Activated naive CD8-positive, alpha-beta T cell treated with anti-CD3 and anti-CD28 coated beads, Interleukin-2, amount 10 ng/mL, durations not matched to agents 7 days and 5 days (primary cell): ENCODE results near the gene PTRHD1. TPM values are rescaled to one million over a fixed set of nuclear protein-coding genes. Genes with fewer than 3 reads are reported as not detected.

Source experiments
- ATAC-seq: fragments of 150-1000 bp; cut with Tn5 transposase; one replicate; pipeline ENCODE4 v1.10.0; 2021; ENCODE audit warnings: low read depth, moderate library complexity
- POLR2A ChIA-PET: fragments of 350-600 bp; sonication (Branson Sonifier 250); formaldehyde crosslinking; loops from one replicate; lab custom pipeline; 2021; ENCODE audit warnings: antibody characterized with exemption; lab: Charles Lee
- DNase-seq: peaks from one replicate; pipeline ENCODE4 v3.0.0; 2021
- H3K27ac Mint-ChIP-seq: one replicate; pipeline ENCODE4 v1.8.0; 2022; ENCODE audit warnings: mild to moderate bottlenecking, mixed read lengths
- H3K27me3 Mint-ChIP-seq: one replicate; pipeline ENCODE4 v1.8.0; 2022; ENCODE audit warnings: mild to moderate bottlenecking, moderate library complexity, mixed read lengths
- H3K36me3 Mint-ChIP-seq: one replicate; pipeline ENCODE4 v1.8.0; 2021; ENCODE audit warnings: mild to moderate bottlenecking, mixed read lengths
- H3K4me1 Mint-ChIP-seq: one replicate; pipeline ENCODE4 v1.8.0; 2021; ENCODE audit warnings: mixed read lengths
- H3K4me3 Mint-ChIP-seq: one replicate; pipeline ENCODE4 v1.8.0; 2022; ENCODE audit warnings: mild to moderate bottlenecking, moderate library complexity, mixed read lengths
- H3K9me3 Mint-ChIP-seq: one replicate; pipeline ENCODE4 v1.8.0; 2021; ENCODE audit warnings: mixed read lengths
- total RNA-seq, 2 experiments: library from RNA; stranded (reverse); gene quantifications; one replicate each; pipeline ENCODE4 v1.2.3, GENCODE V29; 2021

PTRHD1 gene
- total RNA-seq, 2 experiments from 2014 or later = 17.3 to 19.8 TPM

DNA sequence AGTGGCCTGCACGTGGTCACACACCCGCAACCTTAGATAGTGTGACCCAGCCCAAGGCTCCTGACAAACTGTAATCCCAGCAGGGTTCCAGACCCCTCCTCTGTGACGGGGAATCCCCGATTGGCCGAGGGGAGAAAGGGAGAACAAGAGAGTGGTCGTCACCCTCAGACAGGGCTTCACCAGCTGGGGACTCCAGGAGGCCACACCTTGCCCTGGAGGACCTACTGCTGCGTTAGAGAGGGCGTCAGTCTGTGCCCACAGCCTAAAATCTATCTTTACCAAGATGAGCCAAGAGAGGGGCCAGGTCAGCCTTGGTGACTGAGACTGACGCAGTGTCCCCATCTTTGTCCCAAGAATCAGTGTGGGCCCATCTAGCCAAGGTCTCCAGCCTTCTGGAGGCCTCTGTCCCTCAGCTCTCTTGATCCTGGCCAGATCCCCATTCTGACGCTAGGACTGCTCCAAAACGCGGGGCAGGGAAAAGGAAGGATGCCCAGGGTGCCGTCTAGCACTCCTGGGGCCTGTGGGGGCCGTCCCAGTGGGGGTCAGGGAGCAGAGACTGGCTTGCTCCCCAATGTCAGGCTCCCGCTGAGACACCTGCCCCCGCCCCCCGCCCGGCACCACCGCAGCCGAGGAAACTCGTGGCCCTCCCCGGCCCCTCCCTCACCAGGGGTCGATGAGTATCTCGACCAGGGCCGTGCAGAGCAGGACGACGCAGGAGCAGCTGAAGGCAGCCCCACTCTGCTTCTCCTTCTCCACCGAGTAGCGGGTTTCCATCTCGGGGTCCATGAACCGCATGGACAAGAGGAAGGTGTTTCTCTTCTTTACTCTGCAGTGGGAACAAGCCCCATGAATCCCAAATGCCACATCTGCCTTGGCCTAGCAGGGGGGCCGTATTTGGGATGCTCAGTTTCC lies 40.9 kb upstream of the PTRHD1 start:
- no peak for ATAC-seq
- no peak for DNase-seq
- Mint-ChIP-seq H3K4me3 (no peak overlapping the region), H3K36me3 (peaks cover 10% of the 10 kb centered on the region), H3K27ac (no peak overlapping the region), H3K9me3 (no peaks in the 10 kb centered on the region), H3K4me1 (no peaks in the 10 kb centered on the region), H3K27me3 (no peaks in the 10 kb centered on the region)
- POLR2A ChIA-PET = no interaction called here

DNA sequence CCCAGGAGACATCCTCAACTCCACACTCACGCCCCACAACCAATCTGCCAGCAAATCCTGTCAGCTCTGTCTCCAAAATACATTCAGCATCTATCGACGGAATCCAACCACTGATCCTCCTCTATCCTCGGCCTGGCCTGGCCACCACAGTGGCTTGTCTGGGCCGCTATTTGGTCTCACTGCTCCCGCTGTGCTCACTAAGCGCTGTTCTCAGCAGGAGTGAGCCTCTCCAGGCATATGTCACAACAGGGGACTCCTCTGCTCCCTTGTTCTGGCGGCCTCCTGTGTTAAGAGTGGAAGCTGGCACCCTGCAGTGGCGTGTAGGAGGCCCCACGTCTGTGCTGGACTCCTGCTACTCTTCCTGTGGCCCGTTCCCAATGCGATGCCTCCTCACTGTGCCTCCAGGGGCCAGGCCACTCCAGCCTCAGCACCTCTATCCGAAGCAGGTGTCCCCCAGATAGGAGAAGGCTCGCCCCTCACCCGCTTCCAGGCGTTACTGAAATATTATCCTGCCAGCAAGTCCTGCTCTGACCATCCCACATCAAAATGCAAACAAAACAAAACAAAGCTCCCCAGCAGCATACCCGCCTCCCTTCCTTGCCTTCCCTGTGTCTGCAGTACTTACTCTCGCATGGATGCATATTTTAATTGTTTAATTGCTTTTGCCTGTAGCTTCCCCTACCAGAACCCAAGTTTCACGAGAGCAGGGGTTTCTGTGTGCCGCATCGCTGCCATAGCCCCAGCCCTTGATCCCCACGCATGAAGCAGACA lies 39.9 kb upstream of the PTRHD1 start:
- no peak for ATAC-seq
- Mint-ChIP-seq H3K27ac (peak overlapping the region; percentile 39), H3K4me1 (no peaks in the 10 kb centered on the region), H3K27me3 (no peaks in the 10 kb centered on the region), H3K4me3 (no peak overlapping the region), H3K36me3 (peaks cover 10% of the 10 kb centered on the region), H3K9me3 (no peaks in the 10 kb centered on the region)
- POLR2A ChIA-PET = no interaction called here
- DNase-seq = no peak

DNA sequence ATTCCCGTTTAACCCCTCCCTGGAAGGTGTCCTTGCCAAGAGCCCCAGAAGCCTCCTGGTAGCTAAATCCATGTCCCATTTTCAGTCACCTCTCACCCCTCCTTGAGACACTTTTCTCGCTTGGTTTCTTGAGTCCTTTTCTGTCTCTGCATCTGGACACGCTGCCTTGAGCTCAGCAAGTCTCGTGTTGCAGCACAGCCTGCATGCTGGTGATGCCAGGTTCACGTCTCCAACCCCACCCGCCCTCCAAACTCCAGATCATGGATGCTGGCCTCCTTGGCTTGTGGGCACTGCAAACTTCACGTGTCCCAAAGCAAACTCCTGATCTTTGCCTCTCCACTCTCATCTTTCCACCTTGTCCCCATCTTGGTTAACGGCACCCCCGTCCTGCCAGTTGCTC lies 39.3 kb upstream of the PTRHD1 start:
- no peaks in the 10 kb centered on the region for H3K9me3 Mint-ChIP-seq
- DNase-seq (no peak), ATAC-seq (no peak)
- peak overlapping the region; percentile 39 for H3K27ac Mint-ChIP-seq
- POLR2A ChIA-PET = no interaction called here
- H3K36me3 Mint-ChIP-seq = peaks cover 10% of the 10 kb centered on the region
- no peak overlapping the region for H3K4me3 Mint-ChIP-seq
- no peaks in the 10 kb centered on the region for H3K27me3 Mint-ChIP-seq
- no peaks in the 10 kb centered on the region for H3K4me1 Mint-ChIP-seq

DNA sequence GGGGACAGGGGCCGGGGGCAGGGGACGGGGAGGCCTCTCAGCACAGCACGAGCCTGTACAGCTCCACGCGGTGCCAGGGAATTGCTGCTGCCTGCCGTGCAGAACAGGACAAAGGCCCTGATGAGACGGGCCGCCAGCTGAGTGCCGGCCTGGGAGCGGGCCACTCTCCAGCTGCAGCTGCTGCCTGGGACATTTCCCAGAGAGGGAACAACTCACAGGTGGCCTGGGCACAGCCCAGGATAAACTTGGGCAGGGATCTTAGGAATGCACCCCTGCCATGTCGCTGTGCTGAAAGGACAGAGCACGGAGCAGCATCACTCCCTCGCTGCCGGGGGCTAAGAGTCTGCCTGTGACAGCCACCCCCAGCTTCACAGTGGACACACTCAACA lies 38.9 kb upstream of the PTRHD1 start:
- no peak overlapping the region for H3K4me3 Mint-ChIP-seq

DNA sequence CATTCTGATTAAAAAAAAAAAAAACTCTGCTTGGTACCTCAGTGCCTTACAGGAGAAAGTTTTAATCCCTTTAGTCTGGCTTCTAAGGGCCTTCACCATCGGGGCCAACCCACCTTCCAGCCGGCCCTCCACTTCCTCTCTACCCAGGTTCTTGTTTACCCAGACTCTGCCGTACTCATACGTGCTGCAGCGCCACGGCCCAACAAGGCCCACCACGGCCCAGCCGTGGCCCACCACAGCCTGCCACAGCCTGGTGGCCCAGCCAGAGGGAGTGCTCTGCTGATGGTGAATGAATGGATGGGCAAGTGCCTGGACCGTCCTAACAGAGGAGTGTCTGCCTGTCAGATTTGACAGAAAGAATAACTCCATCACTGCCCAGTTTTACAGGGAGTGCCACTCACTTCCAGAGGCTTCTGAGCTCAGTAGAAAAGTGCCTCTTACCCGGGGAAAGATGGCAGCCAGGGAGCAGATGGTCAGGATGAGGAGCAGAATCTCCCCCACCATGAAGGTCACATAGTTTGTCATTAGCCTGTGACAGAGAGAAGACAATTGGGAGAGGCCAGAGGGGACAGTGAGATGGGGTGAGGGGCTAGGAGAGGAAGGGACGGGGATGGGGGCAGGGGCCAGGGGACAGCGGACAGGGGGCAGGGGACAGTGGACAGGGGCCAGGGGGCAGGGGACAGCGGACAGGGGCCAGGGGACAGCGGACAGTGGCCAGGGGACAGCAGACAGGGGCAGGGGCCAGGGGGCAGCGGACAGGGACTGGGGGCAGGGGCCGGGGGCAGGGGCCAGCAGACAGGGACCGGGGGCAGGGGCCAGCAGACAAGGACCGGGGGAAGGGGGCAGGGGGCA lies 38.3 kb upstream of the PTRHD1 start:
- ATAC-seq (no peak), DNase-seq (no peak)
- Mint-ChIP-seq H3K9me3 (no peaks in the 10 kb centered on the region), H3K36me3 (peaks cover 7% of the 10 kb centered on the region), H3K4me3 (no peak overlapping the region), H3K27ac (no peak overlapping the region), H3K4me1 (peaks cover under 1% of the 10 kb centered on the region), H3K27me3 (no peaks in the 10 kb centered on the region)
- POLR2A ChIA-PET = no interaction called here

More for the DNA sequence above, 38.9 kb upstream of the PTRHD1 start:
- Mint-ChIP-seq H3K27me3 (no peaks in the 10 kb centered on the region), H3K9me3 (no peaks in the 10 kb centered on the region), H3K36me3 (peaks cover 9% of the 10 kb centered on the region), H3K4me1 (no peaks in the 10 kb centered on the region), H3K27ac (no peak overlapping the region)
- ATAC-seq (no peak), DNase-seq (no peak)
- POLR2A ChIA-PET = no interaction called here

DNA sequence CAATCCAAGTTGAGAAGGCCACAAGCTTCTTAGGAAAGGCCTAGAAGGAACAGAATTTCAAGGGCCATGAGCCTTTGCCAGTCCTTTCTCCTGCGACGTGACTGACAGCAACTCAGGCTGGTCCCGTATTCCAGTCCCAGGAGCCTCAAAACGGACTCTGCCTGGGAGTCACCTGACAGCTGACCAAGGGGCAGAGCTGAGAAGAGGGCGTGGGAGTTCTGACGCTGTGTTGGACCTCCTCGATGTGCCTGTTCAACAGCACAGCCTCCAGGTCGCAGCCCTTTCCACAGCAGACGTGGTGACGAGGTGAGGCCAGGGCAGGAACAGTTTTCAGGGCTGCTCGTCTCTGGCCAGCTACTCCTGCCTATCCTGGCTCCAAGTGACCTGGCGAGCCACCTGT lies 37.6 kb upstream of the PTRHD1 start:
- Mint-ChIP-seq H3K36me3 (peaks cover 7% of the 10 kb centered on the region), H3K9me3 (no peaks in the 10 kb centered on the region), H3K4me1 (peaks cover 6% of the 10 kb centered on the region), H3K4me3 (no peak overlapping the region), H3K27ac (no peak overlapping the region), H3K27me3 (no peaks in the 10 kb centered on the region)
- POLR2A ChIA-PET = no interaction called here
- DNase-seq (no peak), ATAC-seq (no peak)

DNA sequence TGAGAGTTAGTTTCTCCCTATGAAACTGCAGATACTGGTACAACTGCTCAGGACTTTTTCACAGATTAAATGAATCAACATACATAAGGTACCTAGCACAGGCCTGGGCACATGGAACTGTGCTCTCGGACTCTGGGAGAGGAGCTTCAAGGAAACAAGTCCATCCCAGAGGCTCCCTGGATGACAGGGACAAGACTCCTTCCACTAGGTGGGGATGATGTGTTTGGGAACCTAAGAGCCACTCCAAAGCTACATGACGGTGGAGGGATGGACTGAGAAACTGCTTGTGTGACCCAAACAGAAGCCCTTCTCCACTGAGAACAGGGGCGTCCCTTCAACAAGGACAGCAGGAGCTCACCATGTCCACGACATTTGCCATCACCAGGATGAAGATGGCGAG lies 37.2 kb upstream of the PTRHD1 start:
- POLR2A ChIA-PET = no interaction called here
- ATAC-seq = no peak
- H3K27me3 Mint-ChIP-seq = no peaks in the 10 kb centered on the region

DNA sequence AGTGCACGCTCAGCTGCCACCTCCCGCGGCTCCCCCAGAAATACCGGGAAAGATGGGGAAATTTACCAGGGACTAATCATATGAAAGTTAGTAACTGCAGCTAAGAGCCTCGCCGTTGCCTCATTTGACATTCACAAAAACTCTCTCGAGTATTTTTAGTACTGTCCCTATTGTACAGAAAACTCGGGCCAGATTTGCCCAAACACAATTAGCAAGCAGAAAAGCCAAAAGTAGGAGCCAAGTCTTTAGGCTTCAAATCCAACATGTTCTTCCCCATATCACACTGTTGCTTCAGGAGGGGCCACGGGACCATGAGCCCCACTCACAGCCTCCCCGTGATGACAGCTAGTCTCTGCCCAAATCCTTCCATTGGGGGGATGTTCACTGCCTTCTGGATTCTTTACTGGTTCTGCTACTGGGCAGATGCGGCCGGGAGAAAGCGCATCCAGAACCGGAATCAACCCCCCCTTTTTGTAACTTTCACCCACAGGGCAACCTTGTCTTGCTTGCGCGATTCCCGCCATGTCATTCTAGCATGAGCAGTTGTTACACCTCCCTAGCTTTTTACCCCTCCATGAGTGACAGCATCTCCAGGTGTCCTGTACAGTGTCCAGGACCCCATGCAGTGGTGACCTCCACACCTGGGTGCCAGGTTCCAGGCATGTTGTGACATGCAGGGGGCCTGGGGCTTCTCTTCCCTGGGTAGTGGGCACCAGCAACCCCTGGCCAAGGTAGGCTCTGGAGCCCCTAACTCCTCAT lies 35.2 kb upstream of the PTRHD1 start:
- H3K27me3 Mint-ChIP-seq = no peaks in the 10 kb centered on the region
- no peaks in the 10 kb centered on the region for H3K9me3 Mint-ChIP-seq
- H3K27ac Mint-ChIP-seq = no peak overlapping the region
- POLR2A ChIA-PET = interaction anchor here (0.7 to 1.2 kb wide), 2 partner anchors 35 to 352 kb away, joined by 3 read pairs; partner anchors contain the start of genes CENPO and PTRHD1
- ATAC-seq (no peak), DNase-seq (no peak)
- peaks cover 7% of the 10 kb centered on the region for H3K36me3 Mint-ChIP-seq
- peaks cover 9% of the 10 kb centered on the region for H3K4me1 Mint-ChIP-seq
- no peak overlapping the region for H3K4me3 Mint-ChIP-seq

More for the DNA sequence above, 37.2 kb upstream of the PTRHD1 start:
- DNase-seq = no peak
- H3K36me3 Mint-ChIP-seq = peaks cover 8% of the 10 kb centered on the region
- H3K4me1 Mint-ChIP-seq = peaks cover 9% of the 10 kb centered on the region
- H3K27ac Mint-ChIP-seq = no peak overlapping the region
- no peaks in the 10 kb centered on the region for H3K9me3 Mint-ChIP-seq
- no peak overlapping the region for H3K4me3 Mint-ChIP-seq

DNA sequence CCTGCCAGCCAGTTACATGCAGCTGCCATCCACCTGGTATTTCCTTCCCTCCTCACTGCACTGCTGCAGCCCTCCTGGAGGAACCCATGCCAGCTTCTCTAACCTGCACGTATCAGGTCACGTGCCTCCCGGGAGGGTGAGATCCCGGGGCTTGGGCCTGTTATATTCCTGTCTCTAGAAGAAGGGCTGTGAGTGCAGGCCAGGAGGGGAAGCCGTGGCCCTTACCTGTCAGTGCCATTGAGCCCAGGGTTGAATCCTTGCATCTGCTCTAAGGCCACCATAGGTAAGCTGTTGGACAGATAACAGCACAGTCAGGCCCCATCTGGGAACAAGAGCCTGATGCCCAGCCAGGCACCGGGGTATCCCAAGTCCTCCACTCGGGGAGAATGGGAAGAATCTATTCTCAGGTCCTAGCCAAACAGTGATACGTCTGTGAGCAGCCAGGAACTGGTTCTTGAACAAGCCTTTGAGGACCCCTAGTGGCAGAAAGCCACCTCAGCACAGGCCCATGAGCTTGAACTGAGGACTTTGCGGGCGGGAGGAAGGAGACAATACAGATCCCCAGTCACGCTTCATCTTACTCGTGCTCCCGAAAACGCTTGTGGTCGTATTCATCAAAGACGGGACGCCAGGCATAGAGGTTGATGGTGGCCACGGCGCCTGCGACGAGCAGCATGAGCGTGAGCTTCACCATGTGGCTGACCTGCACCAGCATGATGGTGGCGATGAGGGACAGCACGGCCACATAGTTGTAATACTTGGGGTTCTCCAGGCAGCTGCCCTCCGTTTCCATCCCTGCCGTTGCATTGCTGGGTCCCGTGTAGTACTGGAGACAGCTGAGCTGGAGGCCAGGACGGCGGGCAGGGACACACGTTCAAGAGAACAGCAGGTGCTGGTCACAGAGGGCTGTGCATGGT lies 34.4 kb upstream of the PTRHD1 start:
- peak overlapping the region; percentile 14 for H3K27ac Mint-ChIP-seq
- POLR2A ChIA-PET = interaction anchor here (1.2 kb wide), 1 partner anchor 34 kb away, joined by 3 read pairs; the partner anchor contains the start of genes CENPO and PTRHD1
- no peaks in the 10 kb centered on the region for H3K27me3 Mint-ChIP-seq
- no peaks in the 10 kb centered on the region for H3K9me3 Mint-ChIP-seq
- peak; percentile 86 for ATAC-seq
- H3K4me1 Mint-ChIP-seq = peaks cover 9% of the 10 kb centered on the region
- no peak overlapping the region for H3K4me3 Mint-ChIP-seq
- DNase-seq = peak; percentile 63
- H3K36me3 Mint-ChIP-seq = peaks cover 7% of the 10 kb centered on the region

DNA sequence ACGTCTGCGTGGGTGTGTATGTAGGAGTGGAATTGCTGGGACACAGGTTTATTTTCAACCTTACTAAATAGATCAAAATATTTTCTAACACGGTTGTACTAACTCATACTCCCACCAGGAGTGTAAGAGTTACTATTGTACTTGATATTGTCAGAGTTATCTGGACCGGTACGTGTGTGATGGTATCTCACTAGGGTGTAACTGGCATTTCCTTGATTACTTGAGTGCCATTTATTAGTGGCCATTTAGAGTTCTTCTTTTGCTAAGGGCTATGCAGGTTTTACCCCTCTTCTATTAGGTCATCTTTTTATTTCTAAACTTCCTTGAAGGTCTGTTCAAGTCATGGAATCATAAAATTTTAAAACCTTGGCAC lies 33.6 kb upstream of the PTRHD1 start:
- H3K4me3 Mint-ChIP-seq = no peak overlapping the region
- H3K36me3 Mint-ChIP-seq = peaks cover 7% of the 10 kb centered on the region
- peaks cover 9% of the 10 kb centered on the region for H3K4me1 Mint-ChIP-seq
- no peaks in the 10 kb centered on the region for H3K9me3 Mint-ChIP-seq
- H3K27me3 Mint-ChIP-seq = no peaks in the 10 kb centered on the region
- POLR2A ChIA-PET = interaction anchor here (1.2 to 1.5 kb wide), 2 partner anchors 33 to 34 kb away, joined by 3 to 4 read pairs; partner anchors contain the start of genes CENPO and PTRHD1
- ATAC-seq (no peak), DNase-seq (no peak)
- no peak overlapping the region for H3K27ac Mint-ChIP-seq

DNA sequence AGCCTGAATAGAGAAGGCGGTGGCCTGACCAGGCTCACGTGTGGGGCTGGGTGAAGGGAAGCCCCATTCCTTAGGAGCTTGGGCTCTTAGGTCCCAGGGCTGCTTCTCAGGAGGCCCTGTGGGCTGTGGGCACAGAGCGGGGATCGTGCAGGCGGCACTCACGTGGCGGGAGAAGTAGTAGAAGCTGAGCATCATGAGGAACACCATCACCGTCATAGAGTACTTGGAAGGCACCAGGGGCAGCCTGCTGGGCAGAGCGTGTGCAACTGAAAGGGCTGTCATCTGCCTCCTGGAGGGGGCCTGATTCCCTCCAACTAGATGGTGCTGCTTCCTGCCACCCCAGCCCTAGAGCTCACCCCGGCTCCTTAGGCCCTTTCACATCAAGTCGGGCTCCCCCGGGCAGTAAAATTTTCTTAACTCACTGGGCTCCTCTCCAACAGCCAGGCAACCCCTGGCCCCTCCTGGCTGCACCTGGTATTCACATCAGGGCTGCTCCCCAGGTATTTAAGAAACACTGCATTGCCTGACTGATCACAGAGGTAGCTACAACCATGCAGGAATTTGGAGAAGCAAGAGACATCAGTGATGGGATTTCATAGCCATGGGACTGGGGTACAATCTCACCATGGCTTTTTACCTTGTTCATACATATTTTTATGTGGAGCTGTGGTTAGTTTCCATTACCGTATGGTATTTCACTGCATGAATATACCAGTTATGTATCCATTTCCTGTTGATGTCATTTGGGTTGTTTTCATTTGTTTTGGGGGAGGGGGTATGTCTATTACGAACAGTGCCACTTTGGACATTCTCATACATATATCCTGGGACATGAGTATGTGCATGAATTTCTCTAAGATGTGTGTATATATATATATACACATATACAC lies 32.9 kb upstream of the PTRHD1 start:
- peak overlapping the region; percentile 43 for H3K27ac Mint-ChIP-seq
- ATAC-seq (no peak), DNase-seq (no peak)
- no peak overlapping the region for H3K4me3 Mint-ChIP-seq
- no peaks in the 10 kb centered on the region for H3K9me3 Mint-ChIP-seq
- H3K4me1 Mint-ChIP-seq = peaks cover 9% of the 10 kb centered on the region
- H3K27me3 Mint-ChIP-seq = no peaks in the 10 kb centered on the region
- peaks cover 6% of the 10 kb centered on the region for H3K36me3 Mint-ChIP-seq
- POLR2A ChIA-PET = interaction anchor here (0.7 to 1.5 kb wide), 3 partner anchors 33 to 413 kb away, joined by 3 to 5 read pairs (median 4); partner anchors contain the start of genes CENPO and PTRHD1
